DMS79 treated with DMSO at 0.1 percent for 48 hours (cell line): ENCODE results near the gene WDFY3.

ENCODE experiments used
- DNase-seq: peaks from one replicate; lab custom pipeline; 2025; lab: John Stamatoyannopoulos, UW

WDFY3 gene

GRCh38 chr4:84948056-84948455 lies 18.4 kb downstream of the WDFY3 start:
- DNase-seq, result no peak

GRCh38 chr4:84944947-84945346 lies 21.5 kb downstream of the WDFY3 start:
- DNase-seq, result no peak

GRCh38 chr4:84940960-84941359 lies 25.5 kb downstream of the WDFY3 start:
- DNase-seq, result no peak

GRCh38 chr4:84939113-84939512 lies 27.4 kb downstream of the WDFY3 start:
- DNase-seq, result no peak

- DNase-seq, result no peak
Observed at GRCh38 chr4:84938316-84938715, 28.2 kb downstream of the WDFY3 start.

GRCh38 chr4:84937381-84937977 lies 29.0 kb downstream of the WDFY3 start:
- no peak for DNase-seq

- no peak for DNase-seq
Observed at GRCh38 chr4:84936123-84936522, 30.4 kb downstream of the WDFY3 start.

- no peak for DNase-seq
Observed at GRCh38 chr4:84932462-84932861, 34.0 kb downstream of the WDFY3 start.

- no peak for DNase-seq
Observed at GRCh38 chr4:84931961-84932360, 34.5 kb downstream of the WDFY3 start.

- no peak for DNase-seq
Observed at GRCh38 chr4:84931274-84931673, 35.2 kb downstream of the WDFY3 start.

- DNase-seq, result no peak
Observed at GRCh38 chr4:84928089-84928488, 38.4 kb downstream of the WDFY3 start.

GRCh38 chr4:84927428-84927827 lies 39.1 kb downstream of the WDFY3 start:
- no peak for DNase-seq

GRCh38 chr4:84925558-84925957 lies 40.9 kb downstream of the WDFY3 start:
- no peak for DNase-seq

- no peak for DNase-seq
Observed at GRCh38 chr4:84924434-84924833, 42.1 kb downstream of the WDFY3 start.

GRCh38 chr4:84920617-84921016 lies 45.9 kb downstream of the WDFY3 start:
- DNase-seq, result no peak

GRCh38 chr4:84917869-84918600 lies 48.5 kb downstream of the WDFY3 start:
- no peak for DNase-seq

GRCh38 chr4:84917086-84917821 lies 49.2 kb downstream of the WDFY3 start:
- no peak for DNase-seq

GRCh38 chr4:84916227-84916626 lies 50.3 kb downstream of the WDFY3 start:
- DNase-seq, result no peak

- DNase-seq, result no peak
Observed at GRCh38 chr4:84915396-84915780, 51.1 kb downstream of the WDFY3 start.

GRCh38 chr4:84914686-84915395 lies 51.6 kb downstream of the WDFY3 start:
- no peak for DNase-seq

- DNase-seq, result no peak
Observed at GRCh38 chr4:84913176-84913575, 53.3 kb downstream of the WDFY3 start.

GRCh38 chr4:84912741-84913140 lies 53.7 kb downstream of the WDFY3 start:
- no peak for DNase-seq

- DNase-seq, result no peak
Observed at GRCh38 chr4:84908876-84909275, 57.6 kb downstream of the WDFY3 start.
